ENCODE data around the gene IL1RAPL1. TPM values are rescaled to one million over a fixed set of nuclear protein-coding genes. Genes with fewer than 3 reads are reported as not detected.

IL1RAPL1 gene
- total and polyA plus RNA-seq, 2 donors (not counting 1 experiment from before 2014, with no cell fraction given): 0.25 to 2.8 TPM

- Histone ChIP-seq H3K9me3 (ENCODE audit: control insufficient read depth, insufficient read depth, low read depth, low read length) (no peaks in the 10 kb centered on the region), H4K20me1 (ENCODE audit: control insufficient read depth, extremely low read depth, insufficient read depth, low read length) (no peaks in the 10 kb centered on the region), H3K9ac (ENCODE audit: insufficient read depth, low read length) (no peak overlapping the region), H3K27me3 (ENCODE audit: control insufficient read depth, insufficient read depth, low read length) (no peaks in the 10 kb centered on the region), H3K79me2 (ENCODE audit: control insufficient read depth, insufficient read depth, low read length) (no peaks in the 10 kb centered on the region), H3K36me3 (ENCODE audit: control insufficient read depth, insufficient read depth, low read length) (no peaks in the 10 kb centered on the region), H3K4me3 (replicated peaks in 1 of 4; ENCODE audit: control extremely low read depth in 1 of 4, insufficient read depth in 1 of 4, low read depth in 3 of 4, low read length in 4 of 4) (no peak overlapping the region), H3K27ac (ENCODE audit: insufficient read depth, low read length) (no peak overlapping the region), H3K4me1 (ENCODE audit: control insufficient read depth, extremely low read depth, insufficient read depth, low read length) (no peaks in the 10 kb centered on the region), H3K4me2 (ENCODE audit: extremely low read depth, insufficient read depth, low read length) (no peak overlapping the region), H2AFZ (ENCODE audit: low read length) (no peak overlapping the region)
- no peak for TF ChIP-seq EZH2 (IDR thresholded peaks at IDR 0.05; ENCODE audit: low read length, missing control alignments)
- TF ChIP-seq, protein P1, sequence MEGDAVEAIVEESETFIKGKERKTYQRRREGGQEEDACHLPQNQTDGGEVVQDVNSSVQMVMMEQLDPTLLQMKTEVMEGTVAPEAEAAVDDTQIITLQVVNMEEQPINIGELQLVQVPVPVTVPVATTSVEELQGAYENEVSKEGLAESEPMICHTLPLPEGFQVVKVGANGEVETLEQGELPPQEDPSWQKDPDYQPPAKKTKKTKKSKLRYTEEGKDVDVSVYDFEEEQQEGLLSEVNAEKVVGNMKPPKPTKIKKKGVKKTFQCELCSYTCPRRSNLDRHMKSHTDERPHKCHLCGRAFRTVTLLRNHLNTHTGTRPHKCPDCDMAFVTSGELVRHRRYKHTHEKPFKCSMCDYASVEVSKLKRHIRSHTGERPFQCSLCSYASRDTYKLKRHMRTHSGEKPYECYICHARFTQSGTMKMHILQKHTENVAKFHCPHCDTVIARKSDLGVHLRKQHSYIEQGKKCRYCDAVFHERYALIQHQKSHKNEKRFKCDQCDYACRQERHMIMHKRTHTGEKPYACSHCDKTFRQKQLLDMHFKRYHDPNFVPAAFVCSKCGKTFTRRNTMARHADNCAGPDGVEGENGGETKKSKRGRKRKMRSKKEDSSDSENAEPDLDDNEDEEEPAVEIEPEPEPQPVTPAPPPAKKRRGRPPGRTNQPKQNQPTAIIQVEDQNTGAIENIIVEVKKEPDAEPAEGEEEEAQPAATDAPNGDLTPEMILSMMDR (conservative IDR thresholded peaks at IDR 0.05 in 1 of 2, IDR thresholded peaks at IDR 0.05 in 1 of 2; ENCODE audit: low read depth in 1 of 2, low read length in 2 of 2): no peak
- DNase-seq (ENCODE audit: low read depth in 2 of 2): no peak
These were observed 3.2 kb upstream of the IL1RAPL1 start for GRCh38 chrX:28584025-28584424.

- TF ChIP-seq, protein P1 (conservative IDR thresholded peaks at IDR 0.05 in 1 of 2, IDR thresholded peaks at IDR 0.05 in 1 of 2; ENCODE audit: low read depth in 1 of 2, low read length in 2 of 2): no peak
- no peak for TF ChIP-seq EZH2 (IDR thresholded peaks at IDR 0.05; ENCODE audit: low read length, missing control alignments)
- peak overlapping the region in 3 of 4 experiments; percentile 28 to 75 (median 63) for H3K4me3 ChIP-seq (replicated peaks in 1 of 4; ENCODE audit: control extremely low read depth in 1 of 4, insufficient read depth in 1 of 4, low read depth in 3 of 4, low read length in 4 of 4)
- peak overlapping the region; percentile 45 for H2AFZ ChIP-seq (ENCODE audit: low read length)
These were observed 1.5 kb upstream of the IL1RAPL1 start for GRCh38 chrX:28585767-28586166.

GRCh38 chrX:28586286-28586685 lies 960 bp upstream of the IL1RAPL1 start:
- H3K36me3 ChIP-seq (ENCODE audit: control insufficient read depth, insufficient read depth, low read length): no peaks in the 10 kb centered on the region
- no peaks in the 10 kb centered on the region for H3K9me3 ChIP-seq (ENCODE audit: control insufficient read depth, insufficient read depth, low read depth, low read length)
- peak overlapping the region; percentile 58 for H3K4me2 ChIP-seq (ENCODE audit: extremely low read depth, insufficient read depth, low read length)
- no peak for TF ChIP-seq EZH2 (IDR thresholded peaks at IDR 0.05; ENCODE audit: low read length, missing control alignments)
- TF ChIP-seq, protein P1 (conservative IDR thresholded peaks at IDR 0.05 in 1 of 2, IDR thresholded peaks at IDR 0.05 in 1 of 2; ENCODE audit: low read depth in 1 of 2, low read length in 2 of 2): no peak
- peak overlapping the region; percentile 53 to 75 (median 60) for H3K4me3 ChIP-seq (replicated peaks in 1 of 4; ENCODE audit: control extremely low read depth in 1 of 4, insufficient read depth in 1 of 4, low read depth in 3 of 4, low read length in 4 of 4)
- no peaks in the 10 kb centered on the region for H3K79me2 ChIP-seq (ENCODE audit: control insufficient read depth, insufficient read depth, low read length)
- no peak overlapping the region for H3K9ac ChIP-seq (ENCODE audit: insufficient read depth, low read length)
- H2AFZ ChIP-seq (ENCODE audit: low read length): peak overlapping the region; percentile 71
- H4K20me1 ChIP-seq (ENCODE audit: control insufficient read depth, extremely low read depth, insufficient read depth, low read length): no peaks in the 10 kb centered on the region
- no peaks in the 10 kb centered on the region for H3K27me3 ChIP-seq (ENCODE audit: control insufficient read depth, insufficient read depth, low read length)
- H3K4me1 ChIP-seq (ENCODE audit: control insufficient read depth, extremely low read depth, insufficient read depth, low read length): no peaks in the 10 kb centered on the region
- H3K27ac ChIP-seq (ENCODE audit: insufficient read depth, low read length): no peak overlapping the region
- peak; percentile 61 for DNase-seq (ENCODE audit: low read depth in 2 of 2)

More at GRCh38 chrX:28585767-28586166, 1.5 kb upstream of the IL1RAPL1 start:
- H3K9me3 ChIP-seq (ENCODE audit: control insufficient read depth, insufficient read depth, low read depth, low read length): no peaks in the 10 kb centered on the region
- DNase-seq (ENCODE audit: low read depth in 2 of 2): no peak
- H3K9ac ChIP-seq (ENCODE audit: insufficient read depth, low read length): no peak overlapping the region
- H3K27ac ChIP-seq (ENCODE audit: insufficient read depth, low read length): no peak overlapping the region
- H4K20me1 ChIP-seq (ENCODE audit: control insufficient read depth, extremely low read depth, insufficient read depth, low read length): no peaks in the 10 kb centered on the region
- H3K4me1 ChIP-seq (ENCODE audit: control insufficient read depth, extremely low read depth, insufficient read depth, low read length): no peaks in the 10 kb centered on the region
- no peaks in the 10 kb centered on the region for H3K36me3 ChIP-seq (ENCODE audit: control insufficient read depth, insufficient read depth, low read length)
- H3K79me2 ChIP-seq (ENCODE audit: control insufficient read depth, insufficient read depth, low read length): no peaks in the 10 kb centered on the region
- no peaks in the 10 kb centered on the region for H3K27me3 ChIP-seq (ENCODE audit: control insufficient read depth, insufficient read depth, low read length)
- H3K4me2 ChIP-seq (ENCODE audit: extremely low read depth, insufficient read depth, low read length): peak overlapping the region; percentile 58

All from fibroblast of lung (primary cell).